Testis (tissue), 2 donors: Measurements from ENCODE around the gene GFPT1.

Source experiments
- POLR2A ChIP-seq: fragments of 450-650 bp; IDR thresholded peaks from one replicate; pipeline ENCODE4 v1.6.1; 2017; ENCODE audit warnings: antibody characterized with exemption, mild to moderate bottlenecking, moderate library complexity
- TF ChIP-seq, protein P1 (sequence below), 3 experiments: fragments of 450-650 bp in 2 of 3; fragments of 200-600 bp in 1 of 3; sonication (generic) in 1 of 3; IDR thresholded peaks; one replicate each; pipeline ENCODE4 v1.5.1; 2016 to 2019; ENCODE audit warnings: antibody characterized with exemption in 3 of 3, mild to moderate bottlenecking in 2 of 3, moderate library complexity in 1 of 3

DNA sequence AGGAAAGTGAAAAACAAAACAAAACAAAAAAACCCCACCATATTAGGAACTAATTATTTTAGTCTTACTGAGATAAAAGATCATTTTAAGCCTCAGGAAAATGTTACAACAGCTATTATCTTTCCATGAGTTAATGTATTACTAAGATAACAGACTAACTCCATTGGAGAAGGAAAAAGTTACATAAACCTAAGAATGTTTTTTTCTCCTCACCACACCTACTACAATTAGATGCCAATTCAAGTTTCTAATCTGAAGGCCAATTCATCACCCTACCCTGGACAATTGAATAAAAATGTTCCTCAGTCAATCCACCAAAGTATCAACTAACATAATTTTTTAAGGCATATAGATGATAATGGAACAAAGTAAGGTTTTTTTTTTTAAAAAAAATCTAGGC, 10.2 kb upstream of the GFPT1 start:
- TF ChIP-seq, protein P1, sequence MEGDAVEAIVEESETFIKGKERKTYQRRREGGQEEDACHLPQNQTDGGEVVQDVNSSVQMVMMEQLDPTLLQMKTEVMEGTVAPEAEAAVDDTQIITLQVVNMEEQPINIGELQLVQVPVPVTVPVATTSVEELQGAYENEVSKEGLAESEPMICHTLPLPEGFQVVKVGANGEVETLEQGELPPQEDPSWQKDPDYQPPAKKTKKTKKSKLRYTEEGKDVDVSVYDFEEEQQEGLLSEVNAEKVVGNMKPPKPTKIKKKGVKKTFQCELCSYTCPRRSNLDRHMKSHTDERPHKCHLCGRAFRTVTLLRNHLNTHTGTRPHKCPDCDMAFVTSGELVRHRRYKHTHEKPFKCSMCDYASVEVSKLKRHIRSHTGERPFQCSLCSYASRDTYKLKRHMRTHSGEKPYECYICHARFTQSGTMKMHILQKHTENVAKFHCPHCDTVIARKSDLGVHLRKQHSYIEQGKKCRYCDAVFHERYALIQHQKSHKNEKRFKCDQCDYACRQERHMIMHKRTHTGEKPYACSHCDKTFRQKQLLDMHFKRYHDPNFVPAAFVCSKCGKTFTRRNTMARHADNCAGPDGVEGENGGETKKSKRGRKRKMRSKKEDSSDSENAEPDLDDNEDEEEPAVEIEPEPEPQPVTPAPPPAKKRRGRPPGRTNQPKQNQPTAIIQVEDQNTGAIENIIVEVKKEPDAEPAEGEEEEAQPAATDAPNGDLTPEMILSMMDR (IDR thresholded peaks at IDR 0.05) = no peak
- TF ChIP-seq POLR2A = no peak
